ENCODE measurements around the gene AGGF1. TPM values are rescaled to one million over a fixed set of nuclear protein-coding genes. Genes with fewer than 3 reads are reported as not detected.

Gene AGGF1
- total RNA-seq, 2 donors from 2014 or later, result 20.8 to 24.4 TPM

GRCh38 chr5:77017668-77018067 is 12.5 kb upstream of the AGGF1 start:
- no peak for DNase-seq
- Histone ChIP-seq H3K4me3 (ENCODE audit: low read length) (no peak overlapping the region), H3K9ac (ENCODE audit: extremely low read depth, low read length, poor library complexity, severe bottlenecking) (no peak overlapping the region), H3K4me1 (ENCODE audit: control insufficient read depth, insufficient read depth, low read length) (no peaks in the 10 kb centered on the region), H3K36me3 (ENCODE audit: control insufficient read depth, insufficient read depth, low read length) (no peaks in the 10 kb centered on the region), H3K27me3 (ENCODE audit: control insufficient read depth, insufficient read depth, low read length, poor library complexity, severe bottlenecking) (no peaks in the 10 kb centered on the region), H3K27ac (ENCODE audit: low read depth, low read length) (no peak overlapping the region), H3K9me3 (ENCODE audit: control insufficient read depth, low read length) (peaks cover 6% of the 10 kb centered on the region)
- peaks cover 16% of the 10 kb centered on the region for H3K27me3 Mint-ChIP-seq (ENCODE audit: insufficient read depth)
- H3K4me1 Mint-ChIP-seq, result peaks cover 13% of the 10 kb centered on the region
- no peak overlapping the region for H3K4me3 Mint-ChIP-seq
- WGBS, 2 experiments (ENCODE audit: insufficient coverage in 1 of 2, insufficient read length in 1 of 2), result 88 to 90% methylated on average over 2 to 3 of the region's 4 CpGs
- H3K27ac Mint-ChIP-seq, result no peak overlapping the region
- TF ChIP-seq CTCF (conservative IDR thresholded peaks at IDR 0.05), result no peak
- no peaks in the 10 kb centered on the region for H3K36me3 Mint-ChIP-seq (ENCODE audit: low read depth)
- peaks cover 6% of the 10 kb centered on the region for H3K9me3 Mint-ChIP-seq

GRCh38 chr5:77022511-77023417 is 7.4 kb upstream of the AGGF1 start:
- H3K36me3 Mint-ChIP-seq (ENCODE audit: low read depth), result no peaks in the 10 kb centered on the region
- no peak for TF ChIP-seq CTCF (conservative IDR thresholded peaks at IDR 0.05)

GRCh38 chr5:77024490-77024889 is 5.7 kb upstream of the AGGF1 start:
- TF ChIP-seq CTCF (conservative IDR thresholded peaks at IDR 0.05), result no peak
- Mint-ChIP-seq H3K9me3 (peaks cover 25% of the 10 kb centered on the region), H3K4me3 (no peak overlapping the region), H3K4me1 (peaks cover 8% of the 10 kb centered on the region), H3K27ac (no peak overlapping the region), H3K27me3 (ENCODE audit: insufficient read depth) (peaks cover 40% of the 10 kb centered on the region), H3K36me3 (ENCODE audit: low read depth) (peaks cover 2% of the 10 kb centered on the region)
- Histone ChIP-seq H3K4me1 (ENCODE audit: control insufficient read depth, insufficient read depth, low read length) (no peaks in the 10 kb centered on the region), H3K36me3 (ENCODE audit: control insufficient read depth, insufficient read depth, low read length) (no peaks in the 10 kb centered on the region), H3K27ac (ENCODE audit: low read depth, low read length) (no peak overlapping the region), H3K9me3 (ENCODE audit: control insufficient read depth, low read length) (peaks cover 20% of the 10 kb centered on the region), H3K27me3 (ENCODE audit: control insufficient read depth, insufficient read depth, low read length, poor library complexity, severe bottlenecking) (peaks cover 7% of the 10 kb centered on the region), H3K9ac (ENCODE audit: extremely low read depth, low read length, poor library complexity, severe bottlenecking) (no peak overlapping the region), H3K4me3 (ENCODE audit: low read length) (no peak overlapping the region)
- no peak for DNase-seq
- 87 to 100% methylated on average over 1 of the region's 1 CpG for WGBS, 2 experiments (ENCODE audit: insufficient coverage in 1 of 2, insufficient read length in 1 of 2)

More at GRCh38 chr5:77022511-77023417, 7.4 kb upstream of the AGGF1 start:
- Mint-ChIP-seq H3K9me3 (peaks cover 9% of the 10 kb centered on the region), H3K4me3 (no peak overlapping the region), H3K4me1 (peaks cover 10% of the 10 kb centered on the region), H3K27me3 (ENCODE audit: insufficient read depth) (peaks cover 37% of the 10 kb centered on the region), H3K27ac (no peak overlapping the region)
- Histone ChIP-seq H3K36me3 (ENCODE audit: control insufficient read depth, insufficient read depth, low read length) (no peaks in the 10 kb centered on the region), H3K4me3 (ENCODE audit: low read length) (no peak overlapping the region), H3K27ac (ENCODE audit: low read depth, low read length) (no peak overlapping the region), H3K9ac (ENCODE audit: extremely low read depth, low read length, poor library complexity, severe bottlenecking) (no peak overlapping the region), H3K27me3 (ENCODE audit: control insufficient read depth, insufficient read depth, low read length, poor library complexity, severe bottlenecking) (peaks cover 7% of the 10 kb centered on the region), H3K9me3 (ENCODE audit: control insufficient read depth, low read length) (peaks cover 6% of the 10 kb centered on the region), H3K4me1 (ENCODE audit: control insufficient read depth, insufficient read depth, low read length) (no peaks in the 10 kb centered on the region)
- 80 to 90% methylated on average over 4 to 7 of the region's 7 CpGs for WGBS, 2 experiments (ENCODE audit: insufficient coverage in 1 of 2, insufficient read length in 1 of 2)
- DNase-seq, result no peak

All from endodermal cell (in vitro differentiated cells).